Gastrocnemius medialis (tissue), 4 donors: ENCODE data around the gene ASCC1.

Source experiments
- POLR2A ChIP-seq, 2 donors: fragments of 450-650 bp; IDR thresholded peaks; one replicate each; pipeline ENCODE4 v1.6.1; 2017; ENCODE audit warnings: antibody characterized with exemption in 2 of 2, mild to moderate bottlenecking in 2 of 2, moderate library complexity in 2 of 2
- TF ChIP-seq, protein P1 (sequence below), 5 experiments: fragments of 450-650 bp in 3 of 5; fragments of 200-600 bp in 2 of 5; sonication (generic) in 2 of 5; IDR thresholded peaks in 4 of 5; conservative IDR thresholded peaks in 1 of 5; 1 replicate in 4 of 5; 2 replicates in 1 of 5; pipeline ENCODE4 v1.5.1; 2016 to 2019; ENCODE audit warnings: antibody characterized with exemption in 5 of 5, mild to moderate bottlenecking in 3 of 5, moderate library complexity in 3 of 5

DNA sequence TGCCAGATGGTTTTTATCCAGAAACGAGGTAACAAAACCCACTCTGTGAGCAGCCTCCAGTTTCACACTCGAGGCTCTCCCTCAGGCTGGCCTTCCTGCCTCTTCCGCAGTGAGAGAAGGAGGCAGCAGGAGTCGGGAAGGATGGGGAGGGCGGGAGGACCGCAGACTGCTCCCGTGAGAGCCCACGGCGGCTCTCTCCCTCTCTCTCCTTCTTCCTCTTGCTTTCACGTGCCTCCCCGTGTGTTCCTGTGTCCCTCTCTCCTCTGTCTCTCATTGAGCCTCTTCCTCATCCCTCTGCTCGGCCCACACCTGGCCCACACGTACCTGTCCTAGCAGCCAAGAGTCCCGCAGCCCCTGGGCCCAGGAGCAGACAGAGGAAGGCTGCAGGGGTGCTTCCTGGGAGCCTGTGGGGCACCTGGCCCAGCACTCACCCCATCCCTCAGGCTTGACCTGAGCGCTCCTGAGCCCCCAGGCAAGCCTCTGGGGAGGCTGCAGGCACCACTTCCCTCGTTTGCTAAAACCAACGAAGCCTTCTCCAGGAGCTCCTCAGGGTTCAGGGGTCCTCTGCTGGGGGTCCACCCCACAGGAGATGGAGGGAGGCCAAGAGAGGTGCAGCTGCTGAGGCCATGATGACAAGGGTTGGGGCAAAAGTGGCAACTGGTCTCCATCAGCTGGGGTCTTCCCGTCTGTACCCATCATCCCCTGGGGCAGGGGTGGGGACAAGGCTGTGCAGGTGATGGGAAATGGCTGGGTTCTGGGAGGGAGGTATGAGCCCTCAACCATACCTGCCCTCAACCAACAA, 141.3 kb downstream of the ASCC1 start:
- TF ChIP-seq, protein P1, sequence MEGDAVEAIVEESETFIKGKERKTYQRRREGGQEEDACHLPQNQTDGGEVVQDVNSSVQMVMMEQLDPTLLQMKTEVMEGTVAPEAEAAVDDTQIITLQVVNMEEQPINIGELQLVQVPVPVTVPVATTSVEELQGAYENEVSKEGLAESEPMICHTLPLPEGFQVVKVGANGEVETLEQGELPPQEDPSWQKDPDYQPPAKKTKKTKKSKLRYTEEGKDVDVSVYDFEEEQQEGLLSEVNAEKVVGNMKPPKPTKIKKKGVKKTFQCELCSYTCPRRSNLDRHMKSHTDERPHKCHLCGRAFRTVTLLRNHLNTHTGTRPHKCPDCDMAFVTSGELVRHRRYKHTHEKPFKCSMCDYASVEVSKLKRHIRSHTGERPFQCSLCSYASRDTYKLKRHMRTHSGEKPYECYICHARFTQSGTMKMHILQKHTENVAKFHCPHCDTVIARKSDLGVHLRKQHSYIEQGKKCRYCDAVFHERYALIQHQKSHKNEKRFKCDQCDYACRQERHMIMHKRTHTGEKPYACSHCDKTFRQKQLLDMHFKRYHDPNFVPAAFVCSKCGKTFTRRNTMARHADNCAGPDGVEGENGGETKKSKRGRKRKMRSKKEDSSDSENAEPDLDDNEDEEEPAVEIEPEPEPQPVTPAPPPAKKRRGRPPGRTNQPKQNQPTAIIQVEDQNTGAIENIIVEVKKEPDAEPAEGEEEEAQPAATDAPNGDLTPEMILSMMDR (IDR thresholded peaks at IDR 0.05 in 4 of 5, conservative IDR thresholded peaks at IDR 0.05 in 1 of 5), result no peak
- TF ChIP-seq POLR2A (IDR thresholded peaks at IDR 0.05), result no peak
